NCI-H1417 treated with DMSO at 0.1 percent for 48 hours (cell line): ENCODE results near the gene ANO4.
"Not testable (repeated sequence)": the region's sequence is repeated elsewhere in the genome, so short reads cannot be mapped to it uniquely, and the experiment has no call there.

ENCODE experiments used
- DNase-seq: peaks from one replicate; lab custom pipeline; 2025; lab: John Stamatoyannopoulos, UW

ANO4 gene

DNA sequence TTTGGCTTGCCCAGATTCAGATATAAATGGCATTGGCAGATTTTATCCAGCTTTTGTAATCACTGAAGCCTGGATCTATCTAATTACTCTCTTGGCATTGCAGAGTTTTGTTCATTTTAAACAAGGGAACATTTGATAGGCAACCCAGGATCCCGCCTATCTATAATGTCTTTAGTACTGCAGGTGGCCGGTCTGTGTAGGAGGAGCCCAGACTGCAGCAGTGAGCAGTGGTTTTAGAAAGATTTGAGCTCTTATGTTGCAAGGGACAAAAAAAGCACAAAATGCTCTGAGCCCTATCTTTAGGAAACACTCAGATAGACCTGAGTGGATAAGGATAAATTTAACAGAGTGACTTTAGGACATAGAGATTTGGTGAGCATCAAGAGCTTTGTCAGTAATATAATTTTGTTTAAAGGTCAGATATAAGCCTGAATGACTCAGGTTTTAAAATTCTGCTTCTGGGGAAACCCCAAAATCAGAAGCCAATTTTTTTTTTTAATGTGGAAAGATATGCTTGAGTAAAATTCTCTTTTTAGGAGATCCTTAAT is 250.0 kb downstream of the ANO4 start:
- DNase-seq = no peak

GRCh38 chr12:101045486-101046464 is 251.2 kb downstream of the ANO4 start:
- DNase-seq = no peak

- DNase-seq = no peak
These were observed 253.1 kb downstream of the ANO4 start for GRCh38 chr12:101047652-101048051.

DNA sequence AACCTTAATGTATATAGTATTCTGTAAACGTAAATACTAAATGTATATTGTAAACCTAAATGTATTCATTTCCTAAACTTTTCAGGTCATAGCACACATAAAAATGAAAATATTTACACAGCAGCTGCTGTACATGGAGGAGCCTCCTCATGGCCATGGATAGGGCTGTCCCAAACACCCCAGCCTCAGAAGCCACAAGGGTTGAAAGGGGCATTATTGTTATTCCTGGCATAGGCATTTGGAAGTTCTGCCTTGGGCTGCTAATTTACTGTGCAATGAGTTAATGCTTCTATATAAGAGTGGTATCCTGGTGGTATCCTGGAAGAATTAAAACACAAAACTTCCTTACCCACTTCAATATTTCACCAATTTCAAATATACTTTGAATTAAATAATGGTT is 256.1 kb downstream of the ANO4 start:
- no peak for DNase-seq

GRCh38 chr12:101051151-101051550 is 256.6 kb downstream of the ANO4 start:
- no peak for DNase-seq

- no peak for DNase-seq
These were observed 257.4 kb downstream of the ANO4 start for GRCh38 chr12:101051901-101052550.

DNA sequence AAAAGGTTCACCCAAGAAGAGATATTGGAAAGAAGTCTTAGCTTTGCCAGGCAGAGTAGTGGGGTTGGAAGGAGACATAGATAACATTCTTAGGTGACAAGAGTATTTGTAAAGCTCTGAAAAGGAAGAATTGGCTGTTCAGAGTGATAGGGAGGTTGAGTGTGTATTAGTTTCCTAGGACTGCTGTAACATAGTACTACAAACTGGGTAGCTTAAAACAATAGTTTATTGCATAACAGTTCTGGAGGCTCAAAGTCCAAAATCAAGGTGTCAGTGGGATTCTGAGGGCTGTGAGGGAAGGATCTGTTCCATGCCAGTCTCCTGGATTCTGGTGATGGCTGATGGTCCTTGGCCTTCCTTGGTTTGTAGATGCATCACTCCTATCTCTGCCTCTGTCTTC is 258.6 kb downstream of the ANO4 start:
- DNase-seq = no peak

- DNase-seq = no peak
These were observed 261.4 kb downstream of the ANO4 start for GRCh38 chr12:101055940-101056339.

GRCh38 chr12:101062508-101062907 is 267.9 kb downstream of the ANO4 start:
- DNase-seq = not testable (repeated sequence)

DNA sequence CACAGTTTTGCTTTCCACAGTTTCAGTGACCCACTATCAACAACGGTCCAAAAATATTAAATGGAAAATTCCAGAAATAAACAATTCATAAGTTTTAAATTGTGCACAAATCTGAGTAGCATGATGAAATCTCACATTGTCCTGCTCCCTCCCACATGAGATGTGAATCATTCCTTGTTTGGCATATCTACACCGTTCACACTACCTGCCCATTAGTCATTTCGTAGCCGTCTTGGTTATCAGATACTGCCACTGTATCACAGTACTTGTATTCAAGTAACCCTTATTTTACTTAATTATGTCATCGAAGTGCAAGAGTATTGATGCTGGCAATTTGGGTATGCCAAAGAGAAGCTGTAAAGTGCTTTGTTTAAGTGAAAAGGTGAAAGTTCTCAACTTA is 270.1 kb downstream of the ANO4 start:
- no peak for DNase-seq

DNA sequence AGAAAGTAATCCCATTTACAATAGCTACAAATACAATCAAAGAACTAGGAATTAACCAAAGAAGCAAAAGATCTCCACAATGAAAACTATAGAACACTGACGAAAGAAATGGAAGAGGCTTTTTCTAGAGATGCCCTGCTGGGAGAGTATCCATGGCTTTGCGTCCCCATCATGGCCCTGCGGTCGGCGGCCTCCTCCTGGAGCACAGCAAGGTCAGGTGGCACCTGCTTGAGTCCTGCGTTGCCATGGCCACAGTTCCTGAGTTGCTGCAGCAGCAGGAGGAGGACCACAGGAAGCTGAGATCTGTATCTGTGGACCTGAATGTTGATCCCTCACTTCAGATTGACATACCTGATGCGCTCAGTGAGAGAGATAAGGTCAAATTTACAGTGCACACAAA is 271.9 kb downstream of the ANO4 start:
- DNase-seq = no peak

DNA sequence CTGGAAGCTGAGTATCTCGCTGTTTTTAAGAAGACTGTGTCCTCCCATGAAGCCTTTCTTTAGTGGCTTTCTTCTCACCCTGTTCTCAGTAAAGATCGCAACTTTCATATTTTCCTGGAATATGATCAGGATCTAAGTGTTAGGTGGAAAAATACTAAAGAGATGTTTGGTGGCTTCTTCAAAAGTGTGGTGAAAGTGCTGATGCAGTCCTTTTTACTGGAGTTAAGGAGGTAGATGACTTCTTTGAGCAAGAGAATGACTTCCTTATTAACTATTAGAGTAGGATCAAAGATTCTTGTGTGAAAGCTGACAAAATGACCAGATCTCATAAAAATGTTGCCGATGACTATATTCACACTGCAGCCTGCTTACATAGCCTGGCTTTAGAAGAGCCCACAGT is 273.8 kb downstream of the ANO4 start:
- DNase-seq = no peak

DNA sequence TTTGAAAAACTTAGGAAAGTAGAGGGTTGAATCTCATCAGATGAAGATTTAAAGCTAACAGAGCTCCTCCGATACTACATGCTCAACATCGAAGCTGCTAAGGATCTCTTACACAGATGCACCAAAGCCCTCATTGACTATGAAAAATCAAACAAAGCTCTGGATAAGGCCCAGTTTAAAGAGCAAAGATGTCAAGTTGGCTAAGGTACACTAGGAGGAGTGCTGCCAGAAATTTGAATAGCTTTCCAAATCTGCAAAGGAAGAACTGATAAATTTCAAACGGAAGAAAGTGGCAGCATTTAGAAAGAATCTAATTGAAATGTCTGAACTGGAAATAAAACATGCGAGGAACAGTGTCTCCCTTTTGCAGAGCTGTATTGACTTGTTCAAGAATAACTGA is 274.3 kb downstream of the ANO4 start:
- no peak for DNase-seq

DNA sequence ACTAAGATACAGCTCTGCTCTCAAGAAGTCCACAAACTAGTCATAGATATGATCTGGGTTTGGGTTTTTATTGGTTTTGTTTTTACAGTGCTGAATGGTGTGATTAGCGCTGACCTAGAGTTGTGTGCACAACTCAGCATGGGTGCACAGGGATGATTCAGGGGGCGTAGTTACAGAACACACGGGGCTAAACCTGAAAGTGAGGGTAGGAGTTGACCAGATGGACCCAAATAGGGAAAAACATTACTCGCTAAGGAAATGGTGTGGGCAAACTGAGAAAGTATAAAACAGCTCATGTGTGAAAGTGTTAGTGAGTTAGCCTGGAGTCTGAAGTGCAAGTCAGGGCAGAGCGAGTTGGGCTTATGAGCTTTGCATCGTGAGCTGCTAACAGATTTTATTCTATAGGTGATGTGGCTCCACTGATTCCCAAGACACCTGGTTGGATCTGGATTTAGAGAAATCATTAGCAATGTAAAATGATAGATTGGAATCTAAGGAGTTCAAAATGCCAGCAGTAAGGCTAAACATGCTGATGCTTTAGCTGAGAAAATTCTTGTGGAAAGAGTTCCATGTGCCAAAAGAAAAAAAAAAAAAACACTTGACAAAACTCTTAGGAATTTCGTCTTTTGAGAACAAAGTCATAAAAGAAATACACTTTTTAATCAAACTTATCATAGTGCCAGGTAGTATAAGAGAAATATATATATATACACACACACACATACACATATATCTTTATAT is 280.5 kb downstream of the ANO4 start:
- DNase-seq = no peak

DNA sequence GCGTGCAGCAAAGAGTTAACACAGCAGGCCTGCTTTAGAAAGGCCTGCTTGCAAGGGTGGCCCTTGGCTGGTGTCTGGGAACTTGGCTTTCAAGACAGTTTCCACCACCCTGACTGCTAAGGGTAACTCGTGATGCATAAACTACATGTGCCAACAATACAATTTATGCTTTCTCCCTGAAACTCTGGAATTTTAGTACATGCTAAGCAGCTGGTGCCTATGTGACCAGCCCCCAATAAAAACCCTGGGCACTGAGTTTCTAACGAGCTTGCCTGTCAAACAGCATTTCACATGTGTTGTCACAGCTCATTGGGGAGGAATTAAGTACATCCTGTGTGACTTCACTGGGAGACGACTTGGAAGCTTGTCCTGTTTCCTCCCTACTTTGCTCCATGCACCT is 282.3 kb downstream of the ANO4 start:
- no peak for DNase-seq

GRCh38 chr12:101077791-101078528 is 283.4 kb downstream of the ANO4 start:
- no peak for DNase-seq

DNA sequence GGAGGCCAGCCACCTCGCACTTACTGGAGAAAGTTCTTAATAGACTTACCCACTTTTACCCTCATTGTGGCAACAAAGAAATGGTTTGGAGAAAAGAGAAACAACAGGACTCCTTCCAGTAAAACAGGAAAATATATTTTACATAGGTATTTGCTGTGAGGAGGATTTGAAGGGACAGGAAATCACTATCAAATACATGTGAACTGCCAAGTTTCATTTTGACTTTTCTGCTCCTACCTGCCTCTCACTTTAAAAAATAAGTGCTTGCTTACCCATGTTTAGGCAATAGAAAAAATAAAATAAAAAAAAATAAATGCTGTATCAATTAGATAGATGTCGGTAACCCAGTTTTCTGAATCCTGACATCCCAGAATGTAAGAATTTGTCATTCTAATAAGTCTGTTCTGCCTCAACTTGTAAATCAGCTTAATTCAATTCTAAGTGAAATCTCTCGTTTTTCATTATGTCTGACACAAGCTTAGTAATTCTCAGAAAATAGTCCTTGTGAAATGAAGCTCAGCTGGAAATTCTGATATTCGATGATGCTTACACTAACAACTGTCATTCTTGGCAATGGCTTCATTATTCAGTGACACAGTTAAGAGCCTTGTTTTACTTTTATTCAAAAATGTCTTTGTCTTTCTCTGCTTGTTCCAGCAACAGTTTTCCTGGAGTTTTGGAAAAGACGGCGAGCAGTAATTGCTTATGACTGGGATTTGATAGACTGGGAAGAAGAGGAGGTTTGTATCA is 284.1 kb downstream of the ANO4 start:
- DNase-seq = no peak

- no peak for DNase-seq
These were observed 288.1 kb downstream of the ANO4 start for GRCh38 chr12:101082706-101083105.

DNA sequence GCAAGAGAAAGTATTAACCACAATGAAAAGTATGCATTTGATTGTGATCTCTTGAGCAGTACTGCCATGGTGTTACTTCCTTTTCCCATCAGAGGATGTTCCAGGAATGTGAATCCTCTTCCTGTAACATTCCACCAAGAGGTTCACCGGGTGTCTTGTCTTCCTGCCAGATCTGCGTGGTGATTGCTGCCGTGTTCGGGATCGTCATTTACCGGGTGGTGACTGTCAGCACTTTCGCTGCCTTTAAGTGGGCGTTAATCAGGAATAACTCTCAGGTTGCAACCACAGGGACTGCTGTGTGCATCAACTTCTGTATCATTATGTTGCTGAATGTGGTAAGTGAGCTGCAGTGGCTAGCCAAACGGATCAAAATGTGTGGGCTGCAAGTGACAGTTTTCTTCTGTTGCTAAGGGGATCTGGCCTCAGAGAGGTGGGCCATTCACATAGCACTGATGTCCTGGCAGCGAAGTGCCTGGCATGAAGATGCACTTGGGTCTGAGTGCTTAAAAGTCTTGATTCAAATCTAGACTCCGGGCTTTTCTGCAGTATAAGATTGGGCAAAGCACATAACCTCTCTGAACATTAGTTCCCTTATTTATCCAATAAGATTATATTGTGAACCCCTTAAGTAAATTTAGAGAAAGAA is 292.0 kb downstream of the ANO4 start:
- DNase-seq = no peak

DNA sequence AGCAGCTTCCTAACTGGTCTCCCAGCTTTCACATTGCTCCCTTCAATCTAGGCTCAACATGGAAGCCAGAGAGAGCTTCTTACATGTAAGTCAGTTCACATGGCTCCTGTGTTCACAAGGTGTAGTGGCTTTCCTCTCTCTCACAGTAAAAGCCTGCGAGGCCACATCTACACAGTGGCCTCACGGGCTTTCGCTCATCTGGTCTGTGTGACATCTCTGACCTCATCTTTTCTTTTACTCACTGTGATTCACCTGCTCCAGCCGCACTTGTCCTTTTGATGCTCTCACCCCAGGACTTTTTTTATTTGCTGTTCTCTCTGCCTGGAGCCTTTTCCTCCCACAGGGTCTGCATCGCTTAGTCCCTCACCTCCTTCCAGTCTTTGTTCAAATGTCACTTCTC is 293.3 kb downstream of the ANO4 start:
- no peak for DNase-seq
